ENCODE results near the gene BDKRB2. TPM values are rescaled to one million over a fixed set of nuclear protein-coding genes. Genes with fewer than 3 reads are reported as not detected.

The BDKRB2 gene
- total RNA-seq, 1 experiment from 2014 or later = 0.49 TPM

DNA sequence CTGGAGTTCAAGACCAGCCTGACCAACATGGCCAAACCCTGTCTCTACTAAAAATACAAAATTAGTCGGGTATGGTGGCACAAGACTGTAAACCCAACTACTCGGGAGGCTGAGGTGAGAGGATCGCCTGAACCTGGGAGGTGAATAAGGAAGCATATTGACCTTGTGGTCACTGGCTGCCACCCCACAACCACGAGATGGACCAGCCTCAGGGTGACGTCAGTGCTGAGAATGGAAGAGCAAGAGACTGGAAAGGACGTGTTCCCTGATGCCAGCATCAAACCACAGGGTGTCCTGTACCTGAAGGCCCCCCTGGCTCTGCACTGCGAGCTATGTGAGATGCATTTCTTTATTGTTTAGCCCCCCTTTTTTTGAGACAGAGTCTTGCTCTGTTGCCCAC, 45.9 kb upstream of the BDKRB2 start (continued):
- no peak for TF ChIP-seq ZNF274 (IDR thresholded peaks at IDR 0.05; ENCODE audit: low read depth, low read length)
- TF ChIP-seq YY1 (IDR thresholded peaks at IDR 0.05; ENCODE audit: extremely low read depth, insufficient replicate concordance, low read depth, low read length) = no peak
- no peak for TF ChIP-seq SRF (IDR thresholded peaks at IDR 0.05; ENCODE audit: low read depth)
- TF ChIP-seq ZFX (IDR thresholded peaks at IDR 0.05) = no peak

GRCh38 chr14:96160076-96160912, 44.3 kb upstream of the BDKRB2 start:
- no peaks in the 10 kb centered on the region for H3K4me1 ChIP-seq (ENCODE audit: control insufficient read depth in 1 of 2, insufficient read depth in 2 of 2, low read length in 2 of 2)
- H3K9me3 ChIP-seq (ENCODE audit: control insufficient read depth in 1 of 2, insufficient read depth in 1 of 2, low read depth in 1 of 2, low read length in 2 of 2) = no peaks in the 10 kb centered on the region
- ChIA-PET CTCF (no interaction called here), POLR2A (no interaction called here), RAD21 (ENCODE audit: low non-redundant PET in 1 of 2, low total read pairs in 2 of 2, uncharacterized antibody in 2 of 2, unreplicated experiment in 2 of 2) (no interaction called here)
- H2AFZ ChIP-seq (ENCODE audit: low read depth, low read length, poor library complexity, severe bottlenecking) = no peak overlapping the region
- DNase-seq (ENCODE audit: low read depth, low spot score) (no peak), ATAC-seq (no peak)
- no peak for TF ChIP-seq JUND (IDR thresholded peaks at IDR 0.05)
- no peak for TF ChIP-seq CEBPB (IDR thresholded peaks at IDR 0.05; ENCODE audit: low read depth)
- TF ChIP-seq SIN3A (IDR thresholded peaks at IDR 0.05; ENCODE audit: low read depth) = no peak
- no peak for TF ChIP-seq EZH2phosphoT487 (IDR thresholded peaks at IDR 0.05; ENCODE audit: borderline replicate concordance)
- TF ChIP-seq SRF (IDR thresholded peaks at IDR 0.05; ENCODE audit: low read depth) = no peak
- no peak for TF ChIP-seq CTCF (IDR thresholded peaks at IDR 0.05 in 2 of 3, conservative IDR thresholded peaks at IDR 0.05 in 1 of 3; ENCODE audit: borderline replicate concordance in 1 of 3, insufficient read depth in 1 of 3, low read depth in 2 of 3, low read length in 2 of 3)
- no peak for TF ChIP-seq POLR2A (IDR thresholded peaks at IDR 0.05; ENCODE audit: borderline replicate concordance, extremely low read depth, insufficient read depth, insufficient read length)
- TF ChIP-seq CBX3 (IDR thresholded peaks at IDR 0.05; ENCODE audit: low read depth) = no peak
- no peak for TF ChIP-seq POLR2AphosphoS5 (IDR thresholded peaks at IDR 0.05; ENCODE audit: low read depth, low read length)
- TF ChIP-seq YY1 (IDR thresholded peaks at IDR 0.05; ENCODE audit: extremely low read depth, insufficient replicate concordance, low read depth, low read length) = no peak
- no peak for TF ChIP-seq FOSL1 (IDR thresholded peaks at IDR 0.05; ENCODE audit: low read depth)
- no peak for TF ChIP-seq EZH2 (IDR thresholded peaks at IDR 0.05)
- no peak overlapping the region for H3K27ac ChIP-seq (ENCODE audit: low read depth, low read length)
- H3K79me2 ChIP-seq (ENCODE audit: insufficient read depth, low read length) = no peaks in the 10 kb centered on the region
- intact Hi-C loops (cut with micrococcal nuclease) = no loop called here
- no peak overlapping the region for H3K4me2 ChIP-seq (ENCODE audit: low read length)
- no peaks in the 10 kb centered on the region for H3K27me3 ChIP-seq (ENCODE audit: insufficient read depth, low read length)
- no peaks in the 10 kb centered on the region for H3K36me3 ChIP-seq (ENCODE audit: control insufficient read depth in 1 of 2, insufficient read depth in 2 of 2, low read length in 2 of 2)
- H3K9ac ChIP-seq (ENCODE audit: low read length) = no peak overlapping the region
- no TSS peak for BruUV-seq (replicated peaks)
- no peaks in the 10 kb centered on the region for H3K9me2 ChIP-seq (ENCODE audit: insufficient read depth)
- H4K20me1 ChIP-seq (ENCODE audit: insufficient read depth) = no peaks in the 10 kb centered on the region
- H3K4me3 ChIP-seq (replicated peaks in 1 of 2; ENCODE audit: low read depth in 1 of 2, low read length in 2 of 2) = no peak overlapping the region

All from HCT116 (cell line).